ENCODE results near the gene AZGP1.

- TF ChIP-seq CTCF (CRISPR knock-in tag; IDR thresholded peaks at IDR 0.05) (no peak), TBP (CRISPR knock-in tag; IDR thresholded peaks at IDR 0.05) (no peak), ZNF24 (IDR thresholded peaks at IDR 0.05) (no peak), ZMYM3 (CRISPR knock-in tag; IDR thresholded peaks at IDR 0.05) (no peak), FOXJ3 (CRISPR knock-in tag; IDR thresholded peaks at IDR 0.05; ENCODE audit: borderline replicate concordance) (no peak), EEA1 (CRISPR knock-in tag; IDR thresholded peaks at IDR 0.05; ENCODE audit: borderline replicate concordance) (no peak), ZBTB1 (CRISPR knock-in tag; IDR thresholded peaks at IDR 0.05; ENCODE audit: borderline replicate concordance) (no peak), ZBTB26 (CRISPR knock-in tag; IDR thresholded peaks at IDR 0.05; ENCODE audit: borderline replicate concordance) (no peak), NPAS2 (CRISPR knock-in tag; IDR thresholded peaks at IDR 0.05; ENCODE audit: borderline replicate concordance) (no peak), POLR2AphosphoS5 (IDR thresholded peaks at IDR 0.05; ENCODE audit: low read depth, low read length) (no peak)
Measured at GRCh38 chr7:99919814-99920112, 56.1 kb downstream of the AZGP1 start.

All from HepG2 (cell line).